GM11168 (cell line): ENCODE measurements around the gene PNKP.

Source experiments
- in situ Hi-C: fragments of 300-500 bp; cut with MboI; formaldehyde crosslinking; loops from one replicate; pipeline ENCODE4 v1.12.0; 2022; ENCODE audit warnings: low sequenced_read_pairs; ENCODE audit not compliant: unreplicated experiment

The PNKP gene

GRCh38 chr19:49861541-49862378 lies 5.6 kb downstream of the PNKP start:
- in situ Hi-C loops = no loop called here

DNA sequence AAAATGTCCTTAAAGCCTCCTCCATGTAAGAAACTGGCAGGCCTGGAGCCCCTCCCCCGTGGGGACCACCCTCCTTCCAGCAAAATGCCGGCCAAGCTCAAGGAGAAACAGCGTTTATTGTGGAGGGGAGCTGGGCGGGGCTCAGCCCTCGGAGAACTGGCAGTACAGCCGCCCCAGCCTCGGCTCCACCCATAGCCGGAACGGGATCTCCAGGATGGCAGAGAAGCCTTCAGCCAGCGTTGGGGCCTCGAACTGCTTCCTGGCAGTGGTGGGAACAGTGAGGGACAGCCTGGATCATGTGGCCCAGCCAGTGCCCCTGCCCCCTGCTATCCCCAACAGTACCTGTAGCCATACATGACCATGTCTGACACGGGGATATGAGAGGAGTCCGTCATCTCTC lies 6.3 kb downstream of the PNKP start:
- in situ Hi-C loops = no loop called here

- in situ Hi-C loops = no loop called here
Measured at GRCh38 chr19:49860336-49861102, 6.9 kb downstream of the PNKP start.

GRCh38 chr19:49859682-49860335 lies 7.6 kb downstream of the PNKP start:
- in situ Hi-C loops = no loop called here

GRCh38 chr19:49858088-49858985 lies 9.0 kb downstream of the PNKP start:
- in situ Hi-C loops = no loop called here

DNA sequence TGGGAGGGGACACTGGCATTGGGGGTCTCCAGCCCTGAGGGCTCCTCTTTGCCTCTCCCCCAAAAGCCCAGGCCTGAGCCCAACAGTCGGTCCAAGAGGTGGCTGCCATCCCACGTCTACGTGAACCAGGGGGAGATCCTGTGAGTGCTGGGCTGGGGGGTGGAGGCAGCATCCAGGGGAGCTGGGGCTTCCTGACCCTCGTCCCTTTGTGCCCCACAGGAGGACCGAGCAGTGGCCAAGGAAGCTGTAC lies 9.6 kb downstream of the PNKP start:
- in situ Hi-C loops = no loop called here

DNA sequence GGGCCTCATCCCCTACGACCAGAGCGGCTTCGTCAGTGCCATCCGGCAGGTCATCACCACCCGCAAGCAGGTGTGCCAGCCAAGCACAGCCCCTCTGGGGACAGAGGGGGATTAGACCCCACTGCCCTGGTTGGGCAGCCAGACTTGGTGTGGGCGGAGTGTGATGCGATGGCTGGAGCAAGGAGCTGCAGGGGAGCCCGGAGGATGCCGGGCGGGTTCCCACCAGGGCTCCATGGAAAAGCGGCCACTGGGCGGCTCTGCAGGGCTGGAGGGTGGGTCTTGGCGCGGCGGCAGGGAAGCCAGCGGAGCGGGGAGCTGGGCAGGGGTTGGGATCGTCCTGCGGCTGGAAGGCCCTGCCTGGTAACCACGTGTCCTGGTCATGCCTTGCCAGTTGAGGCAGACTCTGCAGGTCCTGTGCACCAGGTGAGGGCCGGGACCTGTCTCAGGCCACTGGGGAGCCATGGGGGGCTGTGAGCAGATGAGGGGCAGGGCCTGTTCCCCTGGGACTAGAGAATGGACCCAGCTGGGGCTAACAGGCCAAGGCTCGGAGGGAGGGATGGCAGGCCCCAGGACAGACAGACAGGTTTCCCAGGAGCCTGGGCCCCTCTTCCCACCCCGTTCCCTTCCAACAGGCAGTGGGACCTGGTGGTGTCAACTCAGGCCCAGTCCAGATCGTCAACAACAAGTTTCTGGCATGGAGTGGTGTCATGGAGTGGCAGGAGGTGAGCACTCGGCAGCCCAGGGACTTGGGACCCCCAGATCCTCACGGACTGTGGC lies 10.1 kb downstream of the PNKP start:
- in situ Hi-C loops = no loop called here

DNA sequence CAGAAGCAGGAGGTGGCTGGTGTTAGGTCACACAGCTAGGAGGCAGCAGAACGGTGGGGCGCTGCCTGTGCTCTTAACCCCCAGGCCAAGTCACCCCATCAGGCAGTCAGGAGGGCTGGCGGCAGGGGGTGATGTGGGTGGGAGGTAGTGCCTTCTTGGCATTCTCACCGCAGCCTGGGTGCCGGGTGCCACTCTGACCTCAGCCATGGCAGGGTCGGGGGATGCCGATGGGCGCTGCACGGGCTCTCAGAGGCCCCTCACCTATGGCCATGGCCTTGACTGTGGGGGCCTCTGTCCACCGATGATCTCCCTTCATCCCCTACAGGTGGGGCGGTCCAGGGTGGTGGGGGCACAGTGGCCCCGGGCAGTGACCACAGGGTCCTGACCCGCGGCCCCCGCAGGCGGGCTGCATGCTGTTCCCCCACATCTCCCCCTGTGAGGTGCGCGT lies 10.8 kb downstream of the PNKP start:
- in situ Hi-C loops = no loop called here

DNA sequence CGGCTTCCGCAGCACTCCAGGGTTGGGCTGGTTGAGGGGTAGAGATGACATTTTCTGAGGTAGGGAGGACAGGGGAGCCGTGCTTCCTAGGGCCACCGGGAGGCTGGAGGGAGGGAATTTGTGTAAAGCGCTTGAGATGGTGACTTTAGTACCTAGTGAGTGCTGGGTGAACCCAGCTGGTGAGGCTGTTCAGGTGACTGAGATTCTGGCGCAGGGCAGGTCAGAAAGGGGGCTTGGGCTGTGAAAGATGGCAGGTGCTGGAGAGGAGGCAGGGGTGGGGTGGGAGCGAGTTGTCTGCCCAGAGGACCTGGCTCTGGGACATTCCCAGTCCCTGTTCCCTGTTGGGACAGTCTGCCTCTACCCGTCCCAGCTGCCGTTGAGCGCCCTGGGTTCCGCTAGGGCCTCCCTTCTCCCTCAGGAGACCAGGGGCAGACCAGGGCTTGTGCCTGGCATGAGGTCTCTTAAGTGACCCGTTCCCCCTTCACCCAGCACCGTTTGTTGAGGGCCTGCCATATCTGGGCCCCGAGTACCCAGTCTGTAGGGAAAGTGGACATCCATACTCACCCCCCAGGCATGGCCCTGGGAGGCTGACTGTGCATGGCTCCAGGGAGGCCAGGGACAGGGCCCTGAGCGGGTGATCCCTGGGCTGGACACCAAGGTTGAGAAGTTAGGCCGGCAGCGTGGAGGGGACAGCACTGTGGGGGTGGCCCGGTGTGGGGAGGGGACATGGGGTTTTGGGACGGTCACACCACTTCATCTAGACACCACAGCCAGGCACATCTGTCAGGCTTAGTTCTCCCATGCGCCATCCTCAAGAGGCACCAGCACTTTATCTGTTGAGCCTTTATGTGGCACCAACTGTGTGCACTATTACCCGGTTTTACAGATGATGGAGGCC lies 11.5 kb downstream of the PNKP start:
- in situ Hi-C loops = no loop called here

DNA sequence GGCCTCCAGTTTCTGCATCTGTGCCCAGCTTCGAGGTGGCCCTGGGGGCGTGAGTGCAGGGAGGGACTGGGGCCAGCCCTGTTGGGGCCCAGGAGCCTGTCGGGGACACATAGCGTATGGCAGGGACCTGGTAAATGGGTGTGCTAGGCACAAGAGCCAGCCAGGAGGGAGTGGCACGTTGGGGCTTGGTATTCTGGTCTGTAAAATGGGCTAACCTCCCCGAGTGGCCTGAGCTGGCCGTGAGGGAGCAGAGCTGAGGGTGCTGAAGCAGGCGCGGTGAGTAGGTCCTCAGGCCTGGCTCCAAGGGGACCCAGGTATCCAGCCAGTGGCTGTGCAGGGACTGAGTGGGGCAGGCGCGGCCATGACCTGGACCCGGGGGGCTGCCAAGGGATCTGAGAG lies 12.1 kb downstream of the PNKP start:
- in situ Hi-C loops = no loop called here

- in situ Hi-C loops = no loop called here
Measured at GRCh38 chr19:49854378-49855263, 12.8 kb downstream of the PNKP start.

DNA sequence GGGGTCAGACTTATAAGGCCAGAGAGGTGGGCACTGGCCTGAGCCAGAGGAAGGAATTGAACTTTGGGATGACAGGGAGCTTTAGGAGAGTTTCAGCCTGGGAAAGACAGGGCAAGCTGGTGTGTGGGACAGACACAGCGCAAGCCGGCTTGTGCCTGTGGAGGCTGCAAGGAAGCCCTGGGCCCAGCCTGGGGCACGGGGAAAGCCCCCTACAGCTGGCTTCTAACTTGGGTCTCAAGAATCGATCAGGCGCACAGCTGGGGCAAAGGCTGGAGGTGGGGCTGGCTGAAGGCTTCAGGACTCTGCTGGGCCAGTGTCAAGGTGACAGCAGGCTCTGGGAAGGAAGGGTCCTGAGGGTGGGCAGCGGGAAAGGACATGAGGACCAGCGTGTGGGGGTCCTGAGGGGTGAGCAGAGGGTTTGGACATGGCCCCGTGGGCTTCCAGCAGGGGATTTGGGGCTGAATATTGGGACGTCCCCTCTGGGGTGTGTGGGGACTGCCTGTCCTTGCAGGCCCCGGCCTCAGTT lies 13.5 kb downstream of the PNKP start:
- in situ Hi-C loops = no loop called here

GRCh38 chr19:49852631-49853126 lies 14.7 kb downstream of the PNKP start:
- in situ Hi-C loops = no loop called here

DNA sequence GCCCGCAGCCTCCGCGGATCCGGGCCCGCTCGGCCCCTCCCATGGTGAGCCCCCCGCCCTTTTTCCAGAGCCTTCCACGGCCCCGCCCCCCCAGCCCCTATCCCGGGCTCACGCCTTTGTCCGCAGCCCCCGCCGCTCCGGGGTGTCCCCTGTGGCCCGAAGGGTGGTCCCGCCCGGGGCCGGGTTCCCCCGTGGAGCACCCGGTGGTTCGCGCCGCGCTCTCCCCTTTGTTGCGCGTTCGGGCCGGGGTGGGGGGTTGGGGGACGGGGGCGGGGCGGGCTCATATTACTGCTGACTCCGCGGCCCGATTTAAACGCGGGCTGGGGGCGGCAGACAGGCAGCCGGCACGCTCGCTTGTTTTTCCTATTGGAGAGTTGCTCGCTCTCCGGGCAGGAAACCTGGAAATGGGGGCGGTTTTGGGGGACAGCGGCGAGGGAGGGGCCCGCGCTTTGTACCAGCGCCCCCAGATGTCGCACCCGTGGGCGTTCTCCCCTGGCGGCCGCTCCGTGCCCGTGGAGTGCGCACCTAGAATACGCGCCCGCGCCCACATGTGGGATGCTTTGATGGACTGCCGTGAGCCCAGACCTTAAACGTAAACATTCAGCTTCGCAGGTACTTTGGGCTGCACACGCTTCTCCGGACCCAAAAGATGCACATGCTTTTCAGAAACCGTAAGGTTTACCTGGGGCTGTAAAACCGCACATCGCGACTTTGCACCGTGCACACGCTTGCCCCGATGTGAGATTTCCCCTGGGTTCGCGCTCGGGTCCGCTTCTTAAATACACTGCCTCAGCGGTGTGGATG lies 15.7 kb downstream of the PNKP start:
- in situ Hi-C loops = no loop called here

DNA sequence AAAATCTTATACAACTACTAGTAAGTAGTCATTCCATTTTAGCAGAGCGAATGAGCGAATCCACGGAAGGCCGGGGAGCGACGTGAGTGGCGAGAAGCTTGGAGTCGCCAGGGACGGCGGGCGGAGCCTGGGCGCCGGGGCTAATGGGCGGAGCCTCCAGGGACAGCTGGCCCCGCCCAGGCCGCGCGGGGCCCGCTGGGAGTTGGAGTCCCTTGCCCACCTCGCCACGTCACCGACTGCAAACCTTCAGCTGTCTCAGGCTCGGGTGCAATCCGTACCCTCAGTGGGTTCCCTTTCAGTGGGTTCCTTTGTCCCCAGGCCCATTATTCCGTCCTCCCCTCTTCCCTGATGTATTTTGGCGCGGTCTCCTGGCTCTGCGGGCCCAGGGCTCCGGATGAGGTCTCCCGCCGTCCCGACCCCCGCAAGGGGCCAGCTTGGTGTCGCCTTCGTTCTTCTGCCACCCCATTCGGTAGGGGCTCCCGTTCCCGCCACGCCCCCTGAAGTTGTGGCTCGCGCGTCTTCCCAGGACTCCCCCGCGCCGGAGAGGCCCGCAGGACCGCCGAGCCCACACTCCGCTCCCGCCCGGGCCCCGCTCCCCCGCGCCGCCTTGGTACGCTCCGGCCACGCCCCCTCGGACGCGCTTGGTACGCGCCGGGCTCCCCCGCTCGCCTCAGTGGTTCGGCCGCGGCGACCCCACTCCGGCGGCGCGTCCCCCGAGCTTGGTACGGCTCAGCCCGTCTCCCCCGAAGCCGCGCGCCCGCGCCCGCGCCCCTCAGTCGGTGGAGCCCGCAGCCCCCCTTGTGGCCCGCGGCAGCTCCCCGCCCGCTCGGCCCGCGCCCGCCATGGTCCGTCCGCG lies 16.7 kb downstream of the PNKP start, which contains the start of gene PTOV1:
Gene PTOV1, plus strand, starts transcription at position 673 of the 856 bp plus-strand sequence.
- in situ Hi-C loops = no loop called here

DNA sequence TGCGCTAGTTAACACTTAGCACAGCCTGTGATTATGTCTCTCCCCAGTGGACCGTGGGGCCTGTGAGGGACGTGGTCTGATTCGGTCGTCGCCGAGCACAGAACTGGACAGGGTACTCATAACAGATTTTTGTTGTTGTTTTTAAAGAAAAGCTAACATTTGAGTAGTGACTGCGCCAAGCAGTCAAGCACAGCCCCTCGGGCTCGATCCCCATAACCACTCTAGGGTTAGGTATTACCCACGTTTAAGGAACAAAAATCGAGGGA lies 17.2 kb downstream of the PNKP start:
- in situ Hi-C loops = no loop called here
